ENCODE data around the gene FMNL1. TPM values are rescaled to one million over a fixed set of nuclear protein-coding genes. Genes with fewer than 3 reads are reported as not detected.
A peak's percentile ranks its signal among the peaks of the same experiment; 100 is the strongest.
"Not testable (repeated sequence)": the region's sequence is repeated elsewhere in the genome, so short reads cannot be mapped to it uniquely, and the experiment has no call there.

FMNL1 gene
- total RNA-seq, 2 experiments from 2014 or later: 465 to 477 TPM

DNA sequence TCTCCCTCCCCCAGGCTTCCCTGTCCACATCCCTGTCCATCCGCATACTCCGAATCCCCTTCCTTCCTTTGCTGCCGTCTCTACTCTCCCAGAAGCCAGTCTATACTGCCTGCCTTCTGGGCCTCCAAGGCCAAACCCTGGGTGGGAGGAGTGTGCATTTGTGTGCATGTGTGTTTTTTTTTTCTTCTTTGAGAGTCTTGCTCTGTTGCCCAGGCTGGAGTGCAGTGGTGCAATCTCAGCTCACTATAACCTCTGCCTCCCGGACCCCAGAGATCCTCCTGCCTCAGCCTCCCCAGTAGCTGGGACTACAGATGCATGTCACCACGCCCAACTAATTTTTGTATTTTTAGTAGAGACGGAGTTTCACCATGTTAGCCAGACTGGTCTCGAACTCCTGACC lies 31.6 kb downstream of the FMNL1 start:
- not testable (repeated sequence) for H3K4me3 Mint-ChIP-seq, H3K27me3 Mint-ChIP-seq, H3K27ac Mint-ChIP-seq, H3K9me3 Mint-ChIP-seq, DNase-seq
- peaks cover 15% of the 10 kb centered on the region for H3K36me3 Mint-ChIP-seq (ENCODE audit: low read depth)
- ChIA-PET POLR2A (interaction anchor here (27.5 kb wide), 1 partner anchor 28 kb away, joined by 528 read pairs; the partner anchor contains the start of gene FMNL1), CTCF (interaction anchor here (1.2 to 1.3 kb wide), 2 partner anchors 19 to 34 kb away, joined by 3 to 4 read pairs; no protein-coding TSS in a partner anchor)
- peaks cover 44% of the 10 kb centered on the region for H3K4me1 Mint-ChIP-seq

DNA sequence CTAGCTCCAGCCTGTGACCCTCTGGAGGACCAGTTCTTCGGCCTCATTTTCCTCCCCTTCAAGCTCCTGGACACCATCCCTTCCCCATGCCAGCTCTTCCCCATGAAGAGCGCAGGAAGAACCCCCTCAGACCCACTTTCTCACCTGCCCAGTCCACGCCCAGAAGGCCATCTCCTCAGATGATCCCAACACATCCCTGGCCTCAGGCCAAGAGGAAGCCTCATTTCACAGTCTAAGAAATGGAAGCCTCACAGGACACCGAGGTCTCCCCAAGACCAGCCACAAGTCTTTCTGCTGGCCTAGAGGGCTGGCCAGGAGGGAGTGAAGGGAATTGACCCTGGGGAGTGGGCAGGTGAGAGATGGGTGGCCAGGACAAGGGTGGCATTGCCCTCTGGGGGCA lies 32.2 kb downstream of the FMNL1 start:
- peaks cover 37% of the 10 kb centered on the region for H3K4me1 Mint-ChIP-seq

DNA sequence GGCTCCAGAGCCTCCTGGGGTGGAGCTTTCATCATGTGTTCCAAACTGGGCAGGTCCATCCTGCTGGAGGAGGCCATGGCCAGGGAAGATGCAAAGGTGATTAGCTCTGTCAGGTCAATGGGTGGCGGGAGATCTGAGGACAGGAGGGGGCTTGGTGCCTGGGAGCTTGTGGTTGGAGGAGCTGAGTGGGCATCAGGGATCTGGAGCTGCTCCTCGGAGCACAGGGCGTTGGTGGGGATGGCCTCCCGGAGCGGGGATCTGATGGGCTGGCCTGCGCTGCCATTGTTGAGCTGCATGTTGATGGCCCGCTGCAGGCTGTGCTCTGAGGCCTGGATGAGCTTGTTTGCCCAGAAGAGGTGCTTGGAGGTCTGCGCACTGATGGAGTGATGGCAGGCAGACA lies 33.7 kb downstream of the FMNL1 start:
- CTCF ChIA-PET: interaction anchor here (0.6 to 4.3 kb wide), 5 partner anchors 8 to 120 kb away, joined by 3 to 18 read pairs (median 7); partner anchors contain the start of gene ACBD4
- DNase-seq: no peak
- H3K27ac Mint-ChIP-seq: no peak overlapping the region
- no peaks in the 10 kb centered on the region for H3K27me3 Mint-ChIP-seq
- peaks cover 26% of the 10 kb centered on the region for H3K4me1 Mint-ChIP-seq
- no peak overlapping the region for H3K4me3 Mint-ChIP-seq
- POLR2A ChIA-PET: interaction anchor here (0.7 to 27.5 kb wide), 4 partner anchors 12 to 30 kb away, joined by 3 to 528 read pairs (median 4); partner anchors contain the start of gene FMNL1
- no peaks in the 10 kb centered on the region for H3K9me3 Mint-ChIP-seq
- H3K36me3 Mint-ChIP-seq (ENCODE audit: low read depth): peaks cover 2% of the 10 kb centered on the region

More for the DNA sequence above, 32.2 kb downstream of the FMNL1 start:
- Mint-ChIP-seq H3K4me3 (no peak overlapping the region), H3K9me3 (no peaks in the 10 kb centered on the region), H3K36me3 (ENCODE audit: low read depth) (peaks cover 9% of the 10 kb centered on the region), H3K27ac (no peak overlapping the region), H3K27me3 (no peaks in the 10 kb centered on the region)
- CTCF ChIA-PET: interaction anchor here (0.6 to 4.3 kb wide), 4 partner anchors 19 to 34 kb away, joined by 3 to 18 read pairs (median 4); no protein-coding TSS in a partner anchor
- DNase-seq: no peak
- POLR2A ChIA-PET: interaction anchor here (27.5 kb wide), 1 partner anchor 29 kb away, joined by 528 read pairs; the partner anchor contains the start of gene FMNL1

DNA sequence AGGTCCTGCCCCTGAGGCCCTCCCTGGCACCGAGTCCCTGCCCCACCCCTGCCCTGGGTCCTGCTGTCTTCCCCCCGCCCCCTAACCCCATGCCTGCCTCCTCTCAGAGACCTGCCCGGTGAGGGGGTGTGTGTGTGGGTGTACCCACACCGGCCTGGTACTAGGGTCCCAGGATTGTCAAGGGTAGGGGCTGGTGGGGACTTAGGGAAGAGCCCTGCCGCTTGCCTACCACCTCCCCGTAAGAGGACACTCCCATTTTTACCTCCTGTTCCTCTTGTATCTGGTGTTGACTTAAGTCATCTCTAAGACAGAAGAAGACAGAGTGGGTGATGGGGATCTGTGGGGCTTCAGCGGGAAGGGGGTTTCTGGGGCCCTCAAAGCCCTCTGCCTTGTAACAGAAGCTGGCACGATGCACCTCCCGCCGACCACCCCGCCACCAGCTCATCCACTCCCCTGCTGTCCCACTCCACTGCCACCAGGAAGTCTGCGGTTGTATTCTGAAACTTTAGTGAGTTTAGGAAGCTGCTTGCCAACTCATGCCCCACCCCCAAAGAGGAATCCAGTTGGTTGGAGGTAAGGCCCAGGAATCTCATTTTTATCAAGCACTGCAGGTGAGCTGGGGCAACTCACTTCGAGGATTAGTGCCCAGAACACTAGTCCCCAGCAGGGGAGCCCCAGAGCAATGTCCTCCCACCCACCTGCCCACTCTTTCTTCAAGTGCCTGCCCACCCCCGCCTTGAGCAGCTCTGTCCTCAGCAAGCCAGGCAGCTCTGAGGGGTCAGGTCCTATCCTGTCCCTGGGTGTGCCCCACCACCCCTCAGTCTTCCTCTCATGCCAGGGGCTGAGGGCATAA lies 34.7 kb downstream of the FMNL1 start:
- Mint-ChIP-seq H3K27ac (no peak overlapping the region), H3K4me3 (no peak overlapping the region), H3K4me1 (peaks cover 29% of the 10 kb centered on the region), H3K27me3 (no peaks in the 10 kb centered on the region), H3K9me3 (no peaks in the 10 kb centered on the region), H3K36me3 (ENCODE audit: low read depth) (no peaks in the 10 kb centered on the region)
- POLR2A ChIA-PET: interaction anchor here (0.6 to 27.5 kb wide), 4 partner anchors 8 to 59 kb away, joined by 3 to 528 read pairs (median 10); partner anchors contain the start of gene FMNL1
- no peak for DNase-seq
- CTCF ChIA-PET: interaction anchor here (0.9 to 4.3 kb wide), 5 partner anchors 9 to 121 kb away, joined by 3 to 18 read pairs (median 7); partner anchors contain the start of gene ACBD4

DNA sequence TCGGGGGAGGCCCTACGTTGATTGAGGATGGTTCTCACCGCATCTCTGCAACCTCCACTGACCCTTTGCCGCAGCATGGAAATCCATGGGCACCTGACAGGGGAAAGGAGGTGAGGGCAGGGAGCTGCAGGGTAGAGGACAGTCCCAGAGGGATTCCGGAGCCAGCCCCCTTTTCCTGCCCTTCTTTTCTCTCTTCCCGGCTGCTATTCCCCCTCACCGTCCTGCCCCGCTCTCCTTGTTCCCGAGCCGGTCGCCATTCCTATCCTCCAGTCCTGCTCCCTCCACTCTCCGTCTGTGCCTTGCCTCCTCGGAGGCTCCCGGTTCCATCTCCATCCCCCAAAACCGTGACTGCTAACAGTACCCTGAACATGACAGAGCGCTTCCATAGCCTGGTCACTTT lies 35.4 kb downstream of the FMNL1 start:
- no peaks in the 10 kb centered on the region for H3K9me3 Mint-ChIP-seq
- ChIA-PET CTCF (interaction anchor here (1.1 to 4.3 kb wide), 4 partner anchors 10 to 122 kb away, joined by 4 to 18 read pairs (median 8); partner anchors contain the start of gene ACBD4), POLR2A (interaction anchor here (1.2 to 27.5 kb wide), 3 partner anchors 8 to 60 kb away, joined by 3 to 528 read pairs (median 15); partner anchors contain the start of genes FMNL1 and MAP3K14)
- H3K36me3 Mint-ChIP-seq (ENCODE audit: low read depth): no peaks in the 10 kb centered on the region
- no peak overlapping the region for H3K4me3 Mint-ChIP-seq
- no peak overlapping the region for H3K27ac Mint-ChIP-seq
- H3K27me3 Mint-ChIP-seq: no peaks in the 10 kb centered on the region
- no peak for DNase-seq
- H3K4me1 Mint-ChIP-seq: peaks cover 30% of the 10 kb centered on the region

DNA sequence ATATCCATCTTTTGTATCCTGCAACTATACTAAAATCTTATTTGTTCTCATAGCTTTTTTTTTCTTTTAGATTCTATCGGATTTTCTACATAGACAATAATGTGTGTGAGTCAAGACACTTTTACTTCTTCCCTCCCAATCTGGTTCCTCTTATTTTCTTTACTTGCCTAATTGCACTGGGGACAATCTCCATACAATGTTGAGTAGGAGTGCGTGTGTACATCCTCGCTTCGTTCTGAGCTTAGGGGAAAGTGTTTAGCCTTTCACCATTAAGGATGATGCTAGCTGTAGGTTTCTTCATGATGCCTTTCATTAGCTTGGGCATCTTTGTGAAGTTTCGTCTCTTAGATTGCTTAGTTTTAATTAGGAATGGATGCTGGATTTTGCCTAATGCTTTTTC lies 37.3 kb downstream of the FMNL1 start:
- ChIA-PET CTCF (interaction anchor here (0.9 to 1.5 kb wide), 4 partner anchors 11 to 126 kb away, joined by 5 to 8 read pairs (median 6); no protein-coding TSS in a partner anchor), POLR2A (interaction anchor here (1.0 to 27.5 kb wide), 5 partner anchors 8 to 111 kb away, joined by 3 to 528 read pairs (median 3); partner anchors contain the start of genes FMNL1 and HEXIM1)
- Mint-ChIP-seq H3K4me1 (peaks cover 30% of the 10 kb centered on the region), H3K27ac (no peak overlapping the region), H3K4me3 (no peak overlapping the region), H3K36me3 (ENCODE audit: low read depth) (peaks cover 8% of the 10 kb centered on the region), H3K9me3 (no peaks in the 10 kb centered on the region), H3K27me3 (no peaks in the 10 kb centered on the region)
- DNase-seq: no peak

DNA sequence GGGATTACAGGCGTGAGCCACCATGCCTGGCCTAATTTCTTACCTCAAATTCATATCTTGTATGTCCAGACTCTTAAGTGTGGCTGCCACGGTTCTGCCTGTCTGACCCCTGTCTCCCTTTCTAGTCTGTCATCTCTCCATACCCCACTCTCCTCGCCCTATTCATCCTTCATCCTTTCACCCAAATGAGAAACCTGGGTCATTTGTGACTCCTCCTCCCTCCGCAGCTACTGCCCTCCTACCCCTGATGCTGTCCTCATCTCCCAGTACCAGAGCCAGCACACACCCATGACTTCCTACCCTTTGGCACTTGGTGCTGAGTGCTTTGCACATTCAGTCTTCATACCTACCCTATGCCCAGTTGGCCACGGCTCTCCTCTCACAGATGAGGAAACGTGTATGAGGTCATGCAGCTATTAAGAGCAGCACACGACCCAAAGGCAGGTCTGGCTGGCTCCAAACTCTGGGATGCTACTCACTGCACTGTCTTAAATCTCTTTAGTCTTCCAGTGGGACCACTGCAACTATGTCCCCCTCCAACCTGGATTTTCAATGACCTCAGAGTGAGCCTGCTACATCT lies 38.6 kb downstream of the FMNL1 start:
- H3K27me3 Mint-ChIP-seq: no peaks in the 10 kb centered on the region
- peaks cover 28% of the 10 kb centered on the region for H3K4me1 Mint-ChIP-seq
- ChIA-PET POLR2A (interaction anchor here (0.9 to 27.5 kb wide), 3 partner anchors 9 to 35 kb away, joined by 3 to 528 read pairs (median 19); partner anchors contain the start of gene FMNL1), CTCF (interaction anchor here (1.5 kb wide), 1 partner anchor 42 kb away, joined by 6 read pairs; no protein-coding TSS in a partner anchor)
- DNase-seq: no peak
- peaks cover 15% of the 10 kb centered on the region for H3K36me3 Mint-ChIP-seq (ENCODE audit: low read depth)
- no peaks in the 10 kb centered on the region for H3K9me3 Mint-ChIP-seq
- H3K4me3 Mint-ChIP-seq: no peak overlapping the region
- no peak overlapping the region for H3K27ac Mint-ChIP-seq

DNA sequence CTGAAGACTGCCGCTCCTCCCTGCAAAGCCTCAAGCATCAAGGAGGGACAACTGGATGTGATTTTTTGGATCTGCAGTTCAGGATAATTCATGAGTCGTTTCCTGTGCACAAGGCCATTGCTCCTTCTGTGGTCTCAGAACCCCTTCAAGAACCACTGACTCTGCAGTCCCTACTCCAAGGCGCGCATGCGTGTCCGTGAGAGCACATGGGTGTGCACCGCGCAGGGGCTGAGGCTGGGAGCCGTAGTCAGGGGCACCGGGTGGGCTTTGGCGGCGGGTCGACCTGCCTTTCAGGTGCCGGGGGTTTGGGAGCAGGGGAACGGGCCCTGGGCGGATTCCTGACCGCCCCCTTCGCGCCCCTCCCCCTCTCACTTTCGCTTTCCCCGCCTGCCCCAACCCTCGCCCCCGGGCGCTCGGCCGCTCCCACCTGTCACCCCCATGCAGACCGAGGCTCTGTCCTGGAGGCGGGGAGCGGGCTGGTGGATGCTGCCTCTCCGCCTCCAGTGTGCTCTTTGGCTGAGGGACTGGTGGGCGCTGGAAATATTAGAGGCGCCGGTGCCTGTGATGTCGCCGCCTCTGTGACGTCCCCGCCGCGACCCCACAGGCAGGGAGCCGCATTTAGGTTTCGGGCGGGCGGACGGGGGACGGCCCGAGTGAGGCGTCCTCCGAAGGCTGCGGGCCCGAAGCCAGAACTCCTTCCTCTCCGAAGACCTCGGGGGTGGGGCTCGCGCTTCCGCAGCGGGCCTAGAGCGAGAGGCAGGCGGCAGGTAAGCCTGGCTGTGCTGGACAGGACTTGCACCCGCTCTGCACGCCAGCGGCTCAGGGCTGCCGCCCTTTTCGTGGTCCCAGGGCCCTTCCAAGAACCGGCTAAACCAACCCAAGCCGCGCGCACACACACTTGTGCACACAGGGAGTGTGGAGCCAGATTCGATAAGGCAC lies 40.2 kb downstream of the FMNL1 start, which contains the start of gene SPATA32:
TSS of gene SPATA32 (minus strand) at position 518 of the 939 bp plus-strand sequence. CDS start at position 440, 78 bp downstream.
- peaks cover 22% of the 10 kb centered on the region for H3K4me1 Mint-ChIP-seq
- no peaks in the 10 kb centered on the region for H3K27me3 Mint-ChIP-seq
- ChIA-PET CTCF (interaction anchor here (1.0 to 2.8 kb wide), 4 partner anchors 14 to 43 kb away, joined by 3 to 11 read pairs (median 6); no protein-coding TSS in a partner anchor), POLR2A (interaction anchor here (0.6 to 27.5 kb wide), 4 partner anchors 13 to 54 kb away, joined by 4 to 528 read pairs (median 16); partner anchors contain the start of genes FMNL1 and MAP3K14)
- peak; percentile 75 for DNase-seq
- H3K9me3 Mint-ChIP-seq: no peaks in the 10 kb centered on the region
- peak within 1 kb of the TSS; percentile 70 for H3K4me3 Mint-ChIP-seq
- peaks cover 23% of the 10 kb centered on the region for H3K36me3 Mint-ChIP-seq (ENCODE audit: low read depth)
- H3K27ac Mint-ChIP-seq: peak within 1 kb of the TSS; percentile 61

DNA sequence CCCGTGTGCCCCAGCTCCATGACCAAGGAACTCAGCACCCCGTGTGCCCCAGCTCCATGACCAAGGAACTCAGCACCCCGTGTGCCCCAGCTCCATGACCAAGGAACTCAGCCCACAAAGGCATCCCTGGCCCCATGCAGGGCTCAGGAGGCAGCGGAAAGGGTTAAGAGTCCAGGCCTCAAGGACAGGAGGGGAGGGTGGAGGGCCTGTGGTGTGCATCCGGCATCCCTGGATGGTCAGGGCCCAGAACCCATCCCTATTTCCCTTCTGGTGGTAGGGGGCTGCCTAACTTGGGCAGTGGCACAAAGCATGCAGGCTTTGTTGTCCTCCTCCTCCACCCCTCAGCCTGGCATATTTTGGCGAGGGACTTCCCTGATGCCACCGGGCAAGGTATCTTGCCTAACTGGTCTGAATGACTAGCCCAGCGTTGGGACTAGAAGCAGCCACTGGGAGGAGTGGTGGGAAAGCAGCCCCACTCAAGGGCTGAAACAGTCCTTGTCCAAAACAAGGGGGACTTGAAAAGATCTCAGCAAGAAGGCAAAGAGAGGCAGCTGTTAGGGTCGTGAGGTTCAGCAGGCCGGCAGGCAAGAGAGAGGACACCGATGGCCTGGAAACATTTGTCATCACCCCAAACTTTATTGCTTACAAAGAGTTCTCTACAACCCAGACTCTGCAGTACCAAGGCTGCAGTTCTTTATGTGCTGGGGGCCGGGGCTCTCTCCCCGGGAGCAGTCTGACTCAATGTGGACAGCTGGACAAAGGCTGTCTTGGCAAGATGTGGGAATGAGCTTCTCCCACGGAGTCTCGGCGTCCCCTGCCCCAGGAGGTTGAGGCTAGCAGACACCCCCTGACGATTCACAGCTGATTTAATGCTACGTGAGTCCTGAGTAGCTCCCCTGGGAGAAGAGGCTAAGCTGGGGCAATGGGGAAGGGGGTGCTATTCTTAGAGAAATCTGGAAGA lies 41.1 kb downstream of the FMNL1 start:
- Mint-ChIP-seq H3K4me1 (peaks cover 19% of the 10 kb centered on the region), H3K9me3 (no peaks in the 10 kb centered on the region), H3K36me3 (ENCODE audit: low read depth) (peaks cover 32% of the 10 kb centered on the region), H3K27me3 (no peaks in the 10 kb centered on the region), H3K27ac (peak overlapping the region; percentile 61), H3K4me3 (peak overlapping the region; percentile 70)
- DNase-seq: no peak
- POLR2A ChIA-PET: interaction anchor here (0.6 to 3.5 kb wide), 6 partner anchors 14 to 114 kb away, joined by 3 to 19 read pairs (median 4); partner anchors contain the start of genes FMNL1, HEXIM1 and MAP3K14
- CTCF ChIA-PET: interaction anchor here (1.0 to 2.8 kb wide), 4 partner anchors 15 to 44 kb away, joined by 3 to 11 read pairs (median 5); no protein-coding TSS in a partner anchor

DNA sequence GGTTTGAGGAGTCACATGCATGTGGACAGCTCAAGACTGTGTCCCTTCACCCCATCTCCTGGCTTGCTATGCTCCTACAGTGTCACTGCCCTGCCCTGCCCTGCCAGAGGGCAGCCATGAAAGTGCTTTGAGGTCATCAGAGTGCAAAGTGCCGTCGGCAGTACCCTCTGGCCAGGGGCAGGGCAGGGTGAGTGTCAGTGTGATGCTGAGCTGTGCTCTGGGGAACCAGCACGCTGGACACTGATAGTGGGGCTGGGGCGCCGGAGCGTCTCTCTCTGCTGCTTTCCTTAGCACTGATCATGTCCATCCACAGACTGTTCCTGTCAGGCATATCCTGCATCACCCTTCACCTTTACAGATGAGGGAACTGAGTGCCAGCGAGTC lies 41.8 kb downstream of the FMNL1 start:
- Mint-ChIP-seq H3K4me3 (no peak overlapping the region), H3K4me1 (peaks cover 19% of the 10 kb centered on the region), H3K36me3 (ENCODE audit: low read depth) (peaks cover 37% of the 10 kb centered on the region), H3K9me3 (no peaks in the 10 kb centered on the region), H3K27ac (no peak overlapping the region), H3K27me3 (no peaks in the 10 kb centered on the region)
- no peak for DNase-seq
- ChIA-PET CTCF (interaction anchor here (1.3 to 2.8 kb wide), 3 partner anchors 14 to 44 kb away, joined by 4 to 11 read pairs (median 6); no protein-coding TSS in a partner anchor), POLR2A (interaction anchor here (1.0 to 3.5 kb wide), 5 partner anchors 14 to 115 kb away, joined by 3 to 19 read pairs (median 3); partner anchors contain the start of genes FMNL1, HEXIM1 and MAP3K14)

All from activated CD4-positive, alpha-beta memory T cell treated with anti-CD3 and anti-CD28 coated beads, Interleukin-2, amount 10 ng/mL, durations not matched to agents 7 days and 5 days (primary cell).